Neural cell (in vitro differentiated cells): ENCODE results near the gene ZNF761.
"Not testable (repeated sequence)": the region's sequence is repeated elsewhere in the genome, so short reads cannot be mapped to it uniquely, and the experiment has no call there.

Experiments
- CTCF ChIP-seq: fragments of 450-650 bp; IDR thresholded peaks from 2 replicates; pipeline ENCODE4 v1.5.1; 2014; ENCODE audit warnings: antibody characterized with exemption, mild to moderate bottlenecking, moderate library complexity; ENCODE audit not compliant: poor library complexity, severe bottlenecking
- EP300 ChIP-seq: fragments of 450-650 bp; conservative IDR thresholded peaks from 2 replicates; pipeline ENCODE4 v1.6.1; 2014; ENCODE audit warnings: antibody characterized with exemption, mild to moderate bottlenecking, moderate library complexity; ENCODE audit not compliant: poor library complexity, severe bottlenecking
- EZH2 ChIP-seq: fragments of 200-600, 300-800 bp; shearing (Covaris generic), sonication (generic); IDR thresholded peaks from 2 replicates; pipeline ENCODE4 v1.6.1; 2014; ENCODE audit warnings: antibody characterized with exemption, low read length, borderline replicate concordance, mild to moderate bottlenecking; ENCODE audit not compliant: insufficient read depth, poor library complexity, severe bottlenecking
- REST ChIP-seq: IDR thresholded peaks from 2 replicates; pipeline ENCODE4 v1.6.1; 2012; ENCODE audit warnings: borderline replicate concordance

GRCh38 chr19:53475470-53475869 lies 43.7 kb downstream of the ZNF761 start:
- TF ChIP-seq CTCF, EP300, REST, EZH2: not testable (repeated sequence)
